HG03095 (cell line): ENCODE data around the gene PRDM15.

Experiments
- ATAC-seq: cut with Tn5 transposase; IDR thresholded peaks from one replicate; pipeline ENCODE4 v1.9.1; 2021; ENCODE audit warnings: moderate library complexity; ENCODE audit not compliant: unreplicated experiment

Gene PRDM15

GRCh38 chr21:41879190-41879998 lies at the start of gene PRDM15:
Gene PRDM15 (minus strand): TSS chr21:41879344. CDS start chr21:41860363, 18,981 bp downstream.
- peak; percentile 53 for ATAC-seq

- peak; percentile 51 for ATAC-seq
Measured at GRCh38 chr21:41928621-41929220, 49.6 kb upstream of the PRDM15 start.

- no peak for ATAC-seq
Measured at GRCh38 chr21:41927727-41928409, 48.7 kb upstream of the PRDM15 start.

GRCh38 chr21:41926807-41927171 lies 47.6 kb upstream of the PRDM15 start:
- peak; percentile 9 for ATAC-seq

- peak; percentile 47 for ATAC-seq
Measured at GRCh38 chr21:41926117-41926806, 47.1 kb upstream of the PRDM15 start.

- no peak for ATAC-seq
Measured at GRCh38 chr21:41925767-41926116, 46.6 kb upstream of the PRDM15 start.

- ATAC-seq, result no peak
Measured at GRCh38 chr21:41924368-41924754, 45.2 kb upstream of the PRDM15 start.

GRCh38 chr21:41923631-41924367 lies 44.7 kb upstream of the PRDM15 start:
- ATAC-seq, result no peak

GRCh38 chr21:41923186-41923585 lies 44.0 kb upstream of the PRDM15 start:
- ATAC-seq, result no peak

- no peak for ATAC-seq
Measured at GRCh38 chr21:41921021-41921420, 41.9 kb upstream of the PRDM15 start.

- no peak for ATAC-seq
Measured at GRCh38 chr21:41920476-41920875, 41.3 kb upstream of the PRDM15 start.

- ATAC-seq, result no peak
Measured at GRCh38 chr21:41919666-41920398, 40.7 kb upstream of the PRDM15 start.

- ATAC-seq, result no peak
Measured at GRCh38 chr21:41918561-41919358, 39.6 kb upstream of the PRDM15 start.

GRCh38 chr21:41917531-41917930 lies 38.4 kb upstream of the PRDM15 start:
- ATAC-seq, result no peak

GRCh38 chr21:41916888-41917433 lies 37.8 kb upstream of the PRDM15 start:
- no peak for ATAC-seq

- no peak for ATAC-seq
Measured at GRCh38 chr21:41914965-41915364, 35.8 kb upstream of the PRDM15 start.

GRCh38 chr21:41914358-41914757 lies 35.2 kb upstream of the PRDM15 start:
- ATAC-seq, result no peak

- no peak for ATAC-seq
Measured at GRCh38 chr21:41913230-41913629, 34.1 kb upstream of the PRDM15 start.

GRCh38 chr21:41908829-41909228 lies 29.7 kb upstream of the PRDM15 start:
- no peak for ATAC-seq
